Measurements from ENCODE around the gene TMEM269.

Gene TMEM269

GRCh38 chr1:42825036-42825851 is 40.5 kb downstream of the TMEM269 start:
- DNase-seq = no peak

- no peak for DNase-seq
These were observed 45.8 kb downstream of the TMEM269 start for GRCh38 chr1:42830631-42831030.

GRCh38 chr1:42831273-42831672 is 46.5 kb downstream of the TMEM269 start:
- DNase-seq = no peak

GRCh38 chr1:42832641-42833240 is 48.0 kb downstream of the TMEM269 start:
- no peak for DNase-seq

- no peak for DNase-seq
These were observed 49.2 kb downstream of the TMEM269 start for GRCh38 chr1:42833981-42834380.

GRCh38 chr1:42834803-42835202 is 50.0 kb downstream of the TMEM269 start:
- no peak for DNase-seq

GRCh38 chr1:42835422-42835821 is 50.6 kb downstream of the TMEM269 start:
- no peak for DNase-seq

- no peak for DNase-seq
These were observed 52.9 kb downstream of the TMEM269 start for GRCh38 chr1:42837709-42838108.

GRCh38 chr1:42838482-42839190 is 53.8 kb downstream of the TMEM269 start:
- DNase-seq = no peak

- no peak for DNase-seq
These were observed 56.2 kb downstream of the TMEM269 start for GRCh38 chr1:42841010-42841409.

GRCh38 chr1:42841440-42842147 is 56.8 kb downstream of the TMEM269 start:
- DNase-seq = no peak

- DNase-seq = no peak
These were observed 59.9 kb downstream of the TMEM269 start for GRCh38 chr1:42844592-42845140.

- DNase-seq = no peak
These were observed 60.4 kb downstream of the TMEM269 start for GRCh38 chr1:42845193-42845592.

- DNase-seq = no peak
These were observed 61.1 kb downstream of the TMEM269 start for GRCh38 chr1:42845866-42846256.

- DNase-seq = peak; percentile 88
These were observed 61.7 kb downstream of the TMEM269 start, which contains the start of gene ZNF691 for GRCh38 chr1:42846257-42847110. Gene ZNF691, plus strand, starts transcription at chr1:42846613. Its CDS starts 3,046 bp downstream, at chr1:42849659.

- DNase-seq = no peak
These were observed 62.4 kb downstream of the TMEM269 start for GRCh38 chr1:42847111-42847595.

- peak; percentile 5 for DNase-seq
These were observed 63.1 kb downstream of the TMEM269 start for GRCh38 chr1:42847721-42848460.

GRCh38 chr1:42848823-42849537 is 64.2 kb downstream of the TMEM269 start:
- DNase-seq = no peak

- no peak for DNase-seq
These were observed 65.2 kb downstream of the TMEM269 start for GRCh38 chr1:42849944-42850343.

Data from activated naive CD4-positive, alpha-beta T cell treated with Interleukin-2 at 50 U/mL for 16 hours (primary cell).